ENCODE results near the gene MED19.
"Not testable (repeated sequence)": the region's sequence is repeated elsewhere in the genome, so short reads cannot be mapped to it uniquely, and the experiment has no call there.

MED19 gene, protein sequence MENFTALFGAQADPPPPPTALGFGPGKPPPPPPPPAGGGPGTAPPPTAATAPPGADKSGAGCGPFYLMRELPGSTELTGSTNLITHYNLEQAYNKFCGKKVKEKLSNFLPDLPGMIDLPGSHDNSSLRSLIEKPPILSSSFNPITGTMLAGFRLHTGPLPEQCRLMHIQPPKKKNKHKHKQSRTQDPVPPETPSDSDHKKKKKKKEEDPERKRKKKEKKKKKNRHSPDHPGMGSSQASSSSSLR

DNA sequence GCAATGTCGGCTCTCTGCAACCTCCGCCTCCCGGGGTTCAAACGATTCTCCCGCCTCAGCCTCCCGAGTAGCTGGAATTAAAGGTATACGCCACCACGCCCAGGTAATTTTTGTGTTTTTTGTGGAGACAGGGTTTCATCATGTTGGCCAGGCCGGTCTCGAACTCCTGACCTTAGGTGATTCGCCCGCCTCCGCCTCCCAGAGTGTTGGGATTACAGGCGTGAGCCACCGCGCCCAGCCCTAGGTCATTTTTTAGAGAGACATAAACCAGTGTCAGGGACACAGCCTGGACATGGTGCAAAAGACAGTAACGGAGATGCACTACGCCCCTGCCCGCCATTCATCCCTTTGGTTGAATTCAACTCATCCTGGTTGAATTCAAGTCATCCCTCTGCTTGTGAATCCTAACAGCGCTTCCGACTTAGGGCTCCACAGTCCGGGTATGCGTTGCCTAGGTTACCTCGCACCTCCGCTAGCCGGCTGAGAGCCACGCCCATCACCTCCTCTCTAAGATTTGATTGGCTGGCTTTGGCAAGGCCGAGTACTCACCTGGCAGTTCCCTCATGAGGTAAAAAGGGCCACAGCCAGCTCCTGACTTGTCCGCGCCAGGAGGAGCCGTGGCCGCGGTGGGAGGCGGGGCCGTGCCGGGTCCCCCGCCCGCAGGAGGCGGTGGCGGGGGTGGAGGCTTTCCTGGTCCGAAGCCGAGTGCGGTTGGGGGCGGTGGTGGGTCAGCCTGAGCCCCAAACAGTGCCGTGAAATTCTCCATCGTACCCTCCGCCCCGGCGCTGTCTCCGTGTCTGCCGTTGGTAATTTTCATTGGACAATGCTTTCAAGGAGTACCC lies at the start of gene MED19:
MED19 (minus strand) TSS at position 802 of the 842 bp plus-strand sequence; CDS start at position 766, 36 bp downstream.
- peak; percentile 50 for DNase-seq (ENCODE audit: low read depth)

DNA sequence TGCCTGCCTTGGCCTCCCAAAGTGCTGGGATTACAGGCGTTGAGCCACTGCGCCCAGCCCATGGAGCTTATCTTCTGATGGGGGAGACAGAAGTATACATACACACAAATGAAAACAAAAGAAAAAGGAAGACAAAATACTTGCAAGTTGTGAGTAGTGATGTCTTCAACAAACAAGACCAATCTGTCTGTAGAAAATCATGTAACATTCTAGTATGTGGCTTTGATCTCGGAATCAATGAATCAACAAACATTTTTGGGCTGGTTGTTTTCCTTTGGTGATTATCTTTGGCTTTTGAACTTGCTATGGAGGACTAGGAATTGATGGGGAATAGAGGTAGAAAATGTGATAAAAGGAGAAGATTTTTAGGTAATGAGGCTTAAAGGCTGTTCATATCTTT lies 46.2 kb upstream of the MED19 start:
- no peak for DNase-seq (ENCODE audit: low read depth)

DNA sequence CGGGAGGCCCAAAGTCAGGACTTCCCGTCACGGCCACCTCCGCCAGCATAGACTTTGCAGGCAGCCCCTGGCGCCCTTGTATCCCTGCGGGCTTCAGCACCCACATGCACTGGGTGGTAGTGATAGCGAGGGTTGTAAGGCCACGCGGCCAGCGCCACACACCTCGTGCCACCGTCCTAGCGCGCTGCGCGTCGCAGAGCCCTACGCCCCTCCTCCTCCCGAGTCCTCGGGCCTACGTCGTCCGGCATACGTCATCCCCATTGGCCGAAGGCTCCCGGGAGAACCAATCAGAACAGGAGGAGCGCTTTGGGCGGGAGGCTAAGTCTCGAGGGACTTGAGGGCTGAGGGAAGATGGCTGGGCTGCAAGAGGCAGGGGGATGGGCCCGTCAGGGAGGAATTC lies 40.9 kb upstream of the MED19 start:
- no peak for DNase-seq (ENCODE audit: low read depth)

DNA sequence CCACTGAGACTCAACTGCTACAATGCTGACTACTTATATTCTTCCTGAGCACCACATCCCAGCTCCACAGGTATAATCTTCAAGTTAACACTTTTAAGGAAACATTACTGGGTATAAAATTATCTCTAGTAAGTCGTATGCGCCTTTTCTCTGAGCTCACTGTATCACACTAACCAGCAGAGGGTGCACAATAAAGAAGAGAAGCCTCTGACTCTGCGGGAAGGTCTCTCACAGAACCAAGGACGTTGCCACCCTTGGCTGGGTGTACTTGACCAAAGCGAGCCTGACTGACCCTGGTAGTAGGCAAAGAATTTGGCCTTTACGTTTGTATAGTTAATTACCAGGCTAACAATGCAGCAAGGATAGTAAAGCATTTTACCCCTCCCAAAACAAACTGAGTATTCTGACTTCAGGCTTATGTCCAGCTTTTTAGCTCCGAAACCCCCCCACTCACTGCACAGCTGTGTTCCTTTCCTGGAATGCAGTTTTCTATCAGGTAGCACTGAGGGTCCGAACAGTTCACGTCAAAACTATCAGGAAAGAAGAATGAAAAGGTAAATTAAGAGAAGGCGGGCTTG lies 39.8 kb upstream of the MED19 start, which contains the start of gene BTBD18:
BTBD18 (minus strand) TSS at position 144 of the 578 bp plus-strand sequence. CDS start 631 bp downstream, outside the sequence.
- DNase-seq (ENCODE audit: low read depth) = no peak

DNA sequence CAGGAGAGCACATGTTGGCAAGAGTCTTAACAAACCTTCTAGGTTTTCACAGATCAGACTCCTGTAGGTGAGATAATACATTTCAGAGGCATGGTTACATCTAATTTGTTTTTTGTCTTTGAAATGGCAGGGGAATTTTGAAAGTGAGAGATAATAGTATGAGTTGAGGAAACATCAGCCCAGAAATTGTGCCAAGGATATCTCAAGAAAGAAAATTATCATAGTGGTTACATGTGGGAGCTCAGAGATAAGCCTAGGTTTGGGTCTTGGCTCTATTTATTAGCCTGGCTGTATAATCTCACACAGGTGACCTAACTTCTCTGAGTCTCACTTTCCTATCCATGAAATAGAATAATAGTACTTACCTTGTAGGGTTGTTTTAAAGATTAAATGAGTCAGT lies 39.2 kb upstream of the MED19 start:
- no peak for DNase-seq (ENCODE audit: low read depth)

DNA sequence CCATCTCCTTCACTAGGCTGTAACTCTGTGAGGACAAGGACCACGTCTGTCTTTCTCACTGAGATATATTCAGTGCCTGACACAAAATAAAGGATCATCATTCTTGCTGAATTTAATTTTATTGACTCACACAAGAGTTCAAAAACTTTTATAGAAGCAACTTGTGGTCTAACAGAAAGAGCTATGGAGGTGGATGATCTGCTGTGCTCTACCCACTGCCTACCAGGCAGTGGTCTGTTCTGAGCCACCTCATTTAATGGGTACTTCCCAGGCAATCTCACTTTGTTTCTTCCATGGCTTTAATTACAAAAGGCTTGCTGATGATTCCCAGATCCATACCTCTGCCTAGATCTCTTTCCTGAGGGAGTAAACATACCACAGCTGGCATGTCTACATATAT lies 34.9 kb upstream of the MED19 start:
- no peak for DNase-seq (ENCODE audit: low read depth)

DNA sequence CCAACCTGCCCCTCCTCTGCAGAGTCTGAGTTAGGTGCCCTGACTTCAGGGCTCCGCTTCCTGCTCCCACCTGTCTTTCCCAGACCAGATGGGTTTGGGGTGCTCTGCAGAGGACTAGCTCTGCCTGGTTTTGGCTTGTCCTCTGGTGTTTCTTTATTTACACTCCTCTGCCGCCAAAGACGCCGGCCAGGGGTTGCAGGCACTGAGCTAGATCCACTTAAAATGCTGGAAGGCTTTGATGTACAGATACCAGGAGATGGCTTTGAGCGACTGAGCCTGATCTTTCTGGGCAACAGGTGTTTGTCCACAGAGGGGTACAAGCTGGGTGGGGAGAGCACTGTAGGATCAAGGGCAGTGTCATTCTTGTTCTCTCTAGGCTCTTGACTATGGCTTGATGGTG lies 33.2 kb upstream of the MED19 start:
- DNase-seq (ENCODE audit: low read depth) = no peak

DNA sequence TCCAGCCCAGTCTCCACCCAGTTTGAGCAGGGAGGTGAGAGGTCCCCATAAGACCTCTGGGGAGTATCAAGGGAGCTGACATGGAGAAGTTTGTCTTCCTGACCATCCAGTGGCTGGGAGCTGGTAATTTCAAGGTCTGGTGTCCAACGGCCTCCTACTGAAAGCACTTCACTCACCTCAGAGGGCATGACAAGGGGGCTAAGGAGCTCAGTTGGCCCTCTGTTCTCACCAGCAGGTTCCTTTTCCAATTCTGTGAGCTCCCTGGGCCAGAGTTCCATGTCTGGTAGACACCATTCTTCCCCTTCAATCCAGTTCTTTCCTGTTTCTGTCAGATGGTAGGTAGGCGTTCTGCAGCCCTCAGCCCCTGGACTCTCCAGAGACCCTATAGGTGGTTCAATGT lies 32.3 kb upstream of the MED19 start:
- DNase-seq (ENCODE audit: low read depth) = no peak

DNA sequence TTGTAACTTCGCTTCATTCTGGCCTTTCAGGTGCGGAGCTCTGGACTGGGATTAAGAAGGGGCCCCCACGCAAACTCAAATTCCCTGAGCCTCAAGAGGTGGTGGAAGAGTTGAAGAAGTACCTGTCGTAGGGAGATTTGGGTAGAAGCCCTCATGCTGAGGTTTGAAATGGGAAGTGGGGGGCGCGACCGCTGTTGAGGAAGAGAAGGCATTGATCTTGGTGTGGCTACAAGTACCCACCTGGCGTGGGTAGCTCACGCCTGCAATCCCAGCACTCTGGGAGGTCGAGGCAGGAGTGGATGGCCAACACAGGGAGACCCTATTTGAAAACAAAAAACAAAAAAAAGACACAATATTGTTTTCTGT lies 30.1 kb upstream of the MED19 start:
- DNase-seq (ENCODE audit: low read depth) = no peak

DNA sequence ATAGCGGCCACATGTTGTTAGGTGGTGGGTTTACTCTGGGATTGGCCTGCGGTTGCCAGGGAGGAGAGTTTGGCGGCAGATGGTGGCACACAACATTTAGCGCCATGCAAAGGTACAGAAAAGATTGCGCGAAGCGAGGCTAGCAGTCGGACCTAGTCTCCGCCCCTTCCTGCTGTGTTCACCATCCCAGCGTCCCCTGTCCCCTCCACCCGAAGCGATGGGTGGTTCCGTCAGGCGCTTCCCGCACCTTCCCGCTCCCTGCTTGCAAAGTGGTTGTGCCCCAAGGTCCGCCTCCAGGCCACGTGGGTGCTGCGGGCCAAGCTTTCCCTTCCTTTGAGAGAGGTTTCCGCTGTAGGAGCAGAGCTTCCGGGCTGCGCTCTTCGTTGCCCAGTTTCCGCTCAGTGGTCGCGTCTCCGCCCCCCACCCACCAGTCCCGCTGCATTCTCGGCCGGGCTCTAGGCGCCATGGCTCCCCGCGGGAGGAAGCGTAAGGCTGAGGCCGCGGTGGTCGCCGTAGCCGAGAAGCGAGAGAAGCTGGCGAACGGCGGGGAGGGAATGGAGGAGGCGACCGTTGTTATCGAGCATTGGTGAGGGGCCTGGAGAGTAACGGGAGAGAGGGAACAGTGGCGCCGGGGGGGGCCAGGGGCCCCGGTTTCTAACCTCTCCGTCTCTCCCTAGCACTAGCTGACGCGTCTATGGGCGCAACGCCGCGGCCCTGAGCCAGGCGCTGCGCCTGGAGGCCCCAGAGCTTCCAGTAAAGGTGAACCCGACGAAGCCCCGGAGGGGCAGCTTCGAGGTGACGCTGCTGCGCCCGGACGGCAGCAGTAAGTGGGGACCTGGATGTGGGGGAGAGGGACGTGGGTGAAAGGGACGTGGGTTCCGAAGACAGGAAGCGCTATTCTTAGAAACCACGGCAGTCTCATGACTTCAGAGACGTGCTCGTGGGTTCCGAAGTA lies 29.4 kb upstream of the MED19 start, which contains the start of gene SELENOH:
SELENOH (plus strand) TSS at position 360 of the 955 bp plus-strand sequence; CDS start at position 465, 105 bp downstream.
- peak; percentile 95 for DNase-seq (ENCODE audit: low read depth)

DNA sequence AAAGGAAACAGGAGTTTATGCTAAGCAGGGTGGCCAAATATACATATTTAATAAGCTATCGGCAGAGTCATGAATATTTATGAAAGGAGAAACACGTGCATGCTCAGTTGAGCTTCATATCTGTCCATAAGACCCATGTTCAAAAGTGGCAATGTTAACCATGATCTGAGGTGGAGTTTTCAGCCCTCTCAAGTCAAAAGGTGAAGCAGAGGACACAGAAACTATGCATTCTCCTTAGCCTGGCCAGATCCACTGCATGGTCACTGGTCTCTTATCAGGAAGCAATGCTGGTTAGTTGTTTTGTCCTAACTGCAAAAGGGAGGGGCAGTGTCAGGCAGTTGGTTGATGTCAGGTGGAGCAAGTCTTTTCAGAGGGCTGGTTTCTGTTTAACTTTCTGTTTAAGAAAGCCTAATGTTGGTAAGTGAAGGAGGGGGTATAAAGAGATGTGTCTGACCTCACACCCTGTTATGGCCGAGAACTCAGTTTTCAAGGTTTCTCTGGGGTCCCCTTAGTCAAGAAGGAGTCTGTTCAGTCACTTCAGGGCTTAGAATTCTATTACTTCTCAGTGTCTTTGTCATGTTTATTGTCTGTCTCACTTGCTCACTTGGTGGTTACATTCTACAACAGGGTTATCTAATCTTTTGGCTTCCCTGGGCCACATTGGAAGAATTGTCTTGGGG lies 23.7 kb upstream of the MED19 start:
- no peak for DNase-seq (ENCODE audit: low read depth)

DNA sequence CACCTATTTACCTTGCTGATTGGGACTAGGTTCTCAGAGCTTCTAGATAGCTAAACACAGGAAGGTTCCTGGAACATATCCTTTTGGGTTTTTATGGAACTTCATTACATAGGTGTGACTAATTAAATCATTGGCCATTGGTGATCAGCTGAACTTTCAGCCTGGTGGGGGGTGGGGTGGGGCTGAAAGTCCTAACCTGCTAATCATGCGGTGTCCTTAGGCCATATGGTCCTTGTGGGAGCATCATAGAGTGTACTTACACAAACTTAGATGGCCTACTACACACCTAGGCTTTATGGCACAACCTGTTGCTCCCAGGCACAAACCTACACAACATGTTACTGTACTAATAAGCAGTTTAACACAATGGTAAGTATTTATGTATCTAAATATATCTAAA lies 20.6 kb upstream of the MED19 start:
- no peak for DNase-seq (ENCODE audit: low read depth)

DNA sequence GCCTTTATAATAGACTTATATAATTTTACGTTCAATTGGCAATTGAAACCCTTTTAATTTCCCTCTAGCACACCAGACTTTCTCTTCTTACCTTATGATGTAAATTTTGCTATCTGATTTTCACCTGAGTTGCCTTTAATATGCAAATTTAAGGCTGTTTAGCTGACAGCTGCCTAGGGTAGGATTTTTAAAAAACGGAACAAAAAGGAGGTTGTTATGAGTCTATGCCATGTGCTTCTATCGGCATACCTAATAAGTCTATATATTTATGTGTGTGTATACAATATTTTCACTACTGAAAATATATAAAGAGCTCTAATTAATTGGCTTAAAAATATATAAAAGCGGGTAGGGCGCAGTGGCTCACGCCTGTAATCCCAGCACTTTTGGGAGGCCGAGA lies 17.5 kb upstream of the MED19 start:
- DNase-seq (ENCODE audit: low read depth) = no peak

DNA sequence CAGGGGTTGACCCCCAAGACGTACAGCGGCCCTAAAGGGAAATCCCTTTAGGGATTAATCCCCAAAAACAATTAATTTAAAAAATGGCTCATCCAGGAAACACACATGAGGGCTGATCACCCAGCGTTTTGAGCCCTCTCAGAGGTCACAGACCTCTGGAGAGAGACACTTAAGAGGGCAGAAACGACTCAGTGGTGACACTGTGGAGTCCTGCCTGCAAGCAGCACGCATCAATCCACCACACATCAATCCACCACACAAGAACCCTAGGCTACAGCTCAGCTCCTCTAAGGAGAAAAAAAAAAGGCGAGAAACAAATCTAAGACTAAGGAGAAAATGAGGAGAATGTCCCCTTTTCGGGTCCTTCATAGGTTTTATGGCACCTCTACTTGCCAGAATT lies 16.8 kb upstream of the MED19 start:
- no peak for DNase-seq (ENCODE audit: low read depth)

DNA sequence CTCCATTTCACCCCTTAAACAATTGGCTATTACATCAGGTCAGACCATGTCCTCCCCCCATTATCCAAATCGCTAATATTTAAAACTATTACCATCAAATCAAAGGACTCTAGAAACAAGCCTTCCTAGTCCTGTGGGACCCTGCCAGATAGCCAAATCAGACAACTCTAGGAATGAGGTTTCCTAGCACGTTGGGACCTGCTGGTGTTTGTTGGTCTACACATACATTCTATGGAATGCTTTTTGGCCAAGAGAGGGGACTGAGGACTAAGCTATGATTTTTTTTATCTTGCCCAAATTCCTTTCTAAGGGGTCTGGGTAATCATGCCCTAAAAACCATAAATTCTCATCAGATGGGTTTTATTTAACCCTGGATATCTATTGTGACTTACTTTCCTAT lies 15.2 kb upstream of the MED19 start:
- no peak for DNase-seq (ENCODE audit: low read depth)

DNA sequence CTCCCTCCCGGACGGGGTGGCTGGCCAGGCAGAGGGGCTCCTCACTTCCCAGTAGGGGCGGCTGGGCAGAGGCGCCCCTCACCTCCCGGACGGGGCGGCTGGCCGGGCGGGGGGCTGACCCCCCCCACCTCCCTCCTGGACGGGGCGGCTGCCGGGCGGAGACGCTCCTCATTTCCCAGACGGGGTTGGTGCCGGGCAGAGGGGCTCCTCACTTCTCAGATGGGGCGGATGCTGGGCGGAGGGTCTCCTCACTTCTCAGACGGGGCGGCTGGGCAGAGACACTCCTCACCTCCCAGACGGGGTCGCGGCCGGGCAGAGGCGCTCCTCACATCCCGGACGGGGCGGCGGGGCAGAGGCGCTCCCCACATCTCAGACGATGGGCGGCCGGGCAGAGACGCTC lies 4.7 kb upstream of the MED19 start:
- DNase-seq (ENCODE audit: low read depth) = not testable (repeated sequence)

DNA sequence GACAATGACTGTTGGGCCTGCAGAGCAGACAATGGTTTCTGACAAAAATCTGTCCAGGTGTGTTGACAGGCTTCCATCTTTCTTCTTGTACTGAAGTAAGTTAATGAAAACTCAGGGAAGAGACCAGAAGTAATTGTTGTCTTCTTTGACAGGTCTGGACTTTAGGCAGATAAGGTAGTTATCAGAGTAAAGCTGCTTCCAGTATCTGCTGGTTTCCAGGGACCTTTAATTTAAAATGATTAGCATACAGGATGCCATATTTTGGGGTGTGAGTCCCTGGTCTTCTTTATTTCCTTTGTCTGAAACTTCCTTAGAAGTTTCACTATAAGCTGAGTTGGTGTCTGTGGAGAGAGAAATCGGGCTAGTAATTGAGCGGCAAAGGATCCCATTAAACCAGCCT lies 1.8 kb upstream of the MED19 start:
- DNase-seq (ENCODE audit: low read depth) = no peak

DNA sequence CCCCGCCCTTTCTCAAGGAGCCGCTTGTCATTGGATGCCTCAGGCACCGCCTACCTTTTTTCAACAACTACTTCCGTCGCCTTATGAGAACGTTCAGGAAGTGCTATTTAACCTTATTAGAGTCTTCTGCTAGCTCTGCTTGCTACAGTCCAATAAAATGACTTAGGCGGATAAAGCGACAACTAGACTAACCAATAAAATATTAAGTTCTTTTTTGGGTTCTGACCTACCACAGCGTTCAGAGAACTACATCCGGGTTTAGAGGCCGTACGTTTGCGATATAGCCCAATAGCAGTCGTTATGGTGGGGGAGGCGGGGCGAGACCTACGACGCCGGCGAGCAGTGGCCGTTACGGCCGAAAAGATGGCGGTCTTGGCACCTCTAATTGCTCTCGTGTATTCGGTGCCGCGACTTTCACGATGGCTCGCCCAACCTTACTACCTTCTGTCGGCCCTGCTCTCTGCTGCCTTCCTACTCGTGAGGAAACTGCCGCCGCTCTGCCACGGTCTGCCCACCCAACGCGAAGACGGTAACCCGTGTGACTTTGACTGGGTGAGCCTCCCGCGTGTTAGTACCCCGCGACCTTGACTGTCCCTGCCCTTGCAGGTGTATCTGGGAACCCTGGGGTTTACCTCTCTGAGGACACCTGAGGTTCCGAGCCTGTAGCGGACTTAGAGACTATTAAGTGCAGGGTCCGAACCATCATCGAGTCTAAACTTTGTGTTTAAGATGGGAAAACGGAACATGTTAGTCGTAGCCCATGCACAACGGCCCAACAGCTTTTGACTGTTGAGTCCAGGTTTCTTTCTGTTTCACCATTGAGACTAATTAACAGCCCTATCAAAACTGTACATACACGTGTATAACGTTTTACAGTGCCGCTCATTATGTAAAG lies 488 bp upstream of the MED19 start, which contains the start of gene TMX2:
TMX2 (plus strand) TSS at position 338 of the 895 bp plus-strand sequence; CDS start at position 364, 26 bp downstream.
- DNase-seq (ENCODE audit: low read depth) = peak; percentile 80

DNA sequence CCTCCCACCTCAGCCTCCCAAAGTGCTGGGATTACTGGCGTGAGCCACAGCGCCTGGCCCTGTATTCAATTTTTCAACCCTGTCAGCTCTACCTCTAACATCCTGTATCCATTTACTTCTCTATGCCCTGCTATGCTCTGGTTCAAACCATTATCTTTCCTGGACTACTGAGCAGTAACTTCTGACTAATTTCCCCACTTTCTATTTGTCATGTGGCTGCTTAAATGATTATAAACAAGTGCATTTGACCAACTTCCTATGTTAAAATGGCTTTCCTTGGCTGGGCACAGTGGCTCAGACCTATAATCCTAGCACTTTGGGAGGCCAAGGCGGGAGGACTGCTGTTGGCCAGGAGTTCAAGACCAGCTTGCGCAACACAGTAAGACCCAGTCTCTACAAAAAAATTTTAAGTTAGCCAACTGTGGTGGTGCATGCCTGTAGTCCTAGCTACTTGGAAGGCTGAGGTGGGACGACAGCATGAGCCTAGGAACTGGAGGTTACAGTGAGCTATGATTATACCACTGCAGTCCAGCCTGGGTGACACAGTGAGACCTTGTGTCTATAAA lies 2.1 kb downstream of the MED19 start:
- no peak for DNase-seq (ENCODE audit: low read depth)

DNA sequence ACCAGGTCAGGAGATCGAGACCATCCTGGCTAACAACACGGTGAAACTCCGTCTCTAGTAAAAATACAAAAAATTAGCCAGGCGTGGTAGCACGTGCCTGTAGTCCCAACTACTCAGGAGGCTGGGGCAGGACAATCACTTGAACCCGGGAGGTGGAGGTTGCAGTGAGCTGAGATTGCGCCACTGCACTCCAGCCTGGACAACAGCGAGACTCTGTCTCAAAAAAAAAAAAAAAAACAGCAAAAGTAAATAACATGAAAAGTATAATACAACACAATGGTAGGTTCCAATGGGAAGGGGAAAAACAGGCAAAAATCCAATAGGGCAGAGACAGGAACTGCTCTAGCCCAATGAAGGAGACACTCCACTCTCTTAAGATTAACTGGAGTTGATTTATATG lies 6.6 kb downstream of the MED19 start:
- DNase-seq (ENCODE audit: low read depth) = not testable (repeated sequence)
